ENCODE results near the gene NISCH.

Gene NISCH

DNA sequence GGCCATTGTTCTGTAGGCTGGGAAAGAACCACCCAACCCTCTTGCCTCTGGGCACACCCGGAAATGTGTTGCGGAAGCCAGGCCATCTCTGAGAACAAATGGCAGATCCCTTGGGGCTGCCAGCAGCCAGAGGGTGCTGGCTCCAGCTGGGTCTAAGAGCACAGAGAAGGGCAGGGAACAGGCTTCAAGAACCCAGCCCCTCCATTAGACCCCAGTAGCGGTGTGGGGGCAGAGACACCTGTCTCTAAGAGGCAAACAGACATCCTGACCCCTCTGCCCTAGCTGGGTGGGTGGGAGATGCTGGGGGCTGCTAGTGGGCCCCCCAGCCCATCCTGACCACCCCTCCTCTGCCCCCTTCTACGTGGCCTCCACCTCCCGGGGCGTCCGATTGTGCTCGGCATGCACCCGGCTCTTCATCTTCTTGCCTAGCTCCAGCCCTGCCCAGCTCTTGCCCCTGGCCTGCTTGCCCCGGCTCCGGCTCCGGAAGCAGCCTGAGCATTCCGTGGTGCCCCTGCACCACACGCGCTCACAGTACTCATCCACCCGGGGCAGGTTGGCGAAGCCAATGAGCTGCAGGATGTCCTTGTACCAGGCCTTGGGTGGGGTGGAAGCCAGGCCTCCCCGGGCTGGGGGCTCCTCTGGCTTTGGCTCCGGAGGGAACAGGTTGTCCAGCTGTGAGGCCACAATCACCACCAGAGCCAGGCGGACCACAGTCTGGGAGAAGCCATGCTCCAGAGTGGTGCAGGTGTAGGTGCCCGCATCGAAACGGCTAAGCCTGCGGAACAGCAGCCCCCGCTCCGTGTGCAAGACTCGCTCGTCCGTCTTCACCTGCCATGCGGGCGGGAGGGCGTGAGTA lies 19.9 kb upstream of the NISCH start:
- DNase-seq (ENCODE audit: low read depth, low spot score): no peak
- Histone ChIP-seq H3K4me1 (ENCODE audit: control insufficient read depth, insufficient read depth, low read length) (no peaks in the 10 kb centered on the region), H3K4me3 (ENCODE audit: low read length) (no peak overlapping the region), H3K27me3 (ENCODE audit: control insufficient read depth, insufficient read depth, low read length) (no peaks in the 10 kb centered on the region), H3K36me3 (ENCODE audit: control insufficient read depth, insufficient read depth, low read length) (no peaks in the 10 kb centered on the region), H3K9me3 (ENCODE audit: control insufficient read depth, insufficient read depth, low read length) (no peaks in the 10 kb centered on the region), H3K27ac (ENCODE audit: low read length) (no peak overlapping the region)
- no CpG with 5 or more reads among the region's 32 CpGs for WGBS (ENCODE audit: insufficient coverage, insufficient read length)

DNA sequence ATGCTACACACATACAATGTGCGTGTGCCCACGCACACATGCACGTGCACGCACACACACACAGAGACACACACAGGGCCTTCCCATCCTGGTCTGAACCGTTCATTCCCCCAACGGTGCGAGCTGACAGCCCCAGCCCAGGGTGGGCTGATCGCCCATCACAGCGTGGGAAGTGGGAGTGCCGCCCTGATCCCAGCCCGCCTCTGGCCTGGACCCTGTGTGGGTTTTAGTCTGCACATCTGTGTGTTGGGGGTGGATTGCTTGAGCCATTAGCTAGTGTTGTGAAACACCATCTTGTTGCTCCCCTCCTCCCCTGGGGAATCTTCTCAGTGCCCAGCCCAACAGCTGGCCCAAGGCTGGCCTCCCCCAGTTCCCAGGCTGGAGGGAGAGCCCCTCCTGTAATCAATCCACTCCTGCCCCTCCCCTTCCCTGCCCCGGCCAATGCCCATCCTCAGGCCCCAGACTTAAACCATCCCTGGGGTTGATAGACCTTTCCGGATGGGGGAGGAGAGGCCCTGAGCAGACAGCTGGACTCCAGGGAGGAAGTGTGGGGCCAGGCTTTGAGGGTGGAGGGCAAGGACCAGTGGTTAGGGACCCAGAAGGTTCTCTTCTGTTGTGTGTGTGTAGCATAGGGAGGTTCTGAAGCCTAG lies 18.8 kb upstream of the NISCH start:
- Histone ChIP-seq H3K9me3 (ENCODE audit: control insufficient read depth, insufficient read depth, low read length) (no peaks in the 10 kb centered on the region), H3K4me1 (ENCODE audit: control insufficient read depth, insufficient read depth, low read length) (no peaks in the 10 kb centered on the region), H3K4me3 (ENCODE audit: low read length) (no peak overlapping the region), H3K27me3 (ENCODE audit: control insufficient read depth, insufficient read depth, low read length) (no peaks in the 10 kb centered on the region), H3K36me3 (ENCODE audit: control insufficient read depth, insufficient read depth, low read length) (no peaks in the 10 kb centered on the region), H3K27ac (ENCODE audit: low read length) (no peak overlapping the region)
- WGBS (ENCODE audit: insufficient coverage, insufficient read length): no CpG with 5 or more reads among the region's 13 CpGs
- no peak for DNase-seq (ENCODE audit: low read depth, low spot score)

GRCh38 chr3:52437326-52438103 lies 17.9 kb upstream of the NISCH start:
- H3K27ac ChIP-seq (ENCODE audit: low read length): no peak overlapping the region
- no peaks in the 10 kb centered on the region for H3K36me3 ChIP-seq (ENCODE audit: control insufficient read depth, insufficient read depth, low read length)
- WGBS (ENCODE audit: insufficient coverage, insufficient read length): no CpG with 5 or more reads among the region's 15 CpGs
- no peak overlapping the region for H3K4me3 ChIP-seq (ENCODE audit: low read length)
- DNase-seq (ENCODE audit: low read depth, low spot score): no peak
- H3K27me3 ChIP-seq (ENCODE audit: control insufficient read depth, insufficient read depth, low read length): no peaks in the 10 kb centered on the region
- H3K9me3 ChIP-seq (ENCODE audit: control insufficient read depth, insufficient read depth, low read length): no peaks in the 10 kb centered on the region
- H3K4me1 ChIP-seq (ENCODE audit: control insufficient read depth, insufficient read depth, low read length): no peaks in the 10 kb centered on the region

DNA sequence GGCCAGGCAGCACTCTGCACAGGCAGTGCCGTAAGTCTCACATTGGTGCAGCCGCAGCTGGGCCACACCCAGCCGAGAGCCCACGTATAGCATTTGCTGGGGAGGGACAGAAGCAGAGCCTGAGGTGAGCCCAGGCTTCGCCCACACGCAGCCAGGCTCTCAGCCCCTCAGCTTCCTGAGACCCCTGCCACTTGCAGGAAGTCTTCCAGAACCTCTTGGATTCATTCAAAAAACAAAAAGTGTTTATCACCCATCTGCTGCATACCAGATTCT lies 17.4 kb upstream of the NISCH start:
- Histone ChIP-seq H3K4me3 (ENCODE audit: low read length) (no peak overlapping the region), H3K27ac (ENCODE audit: low read length) (no peak overlapping the region), H3K9me3 (ENCODE audit: control insufficient read depth, insufficient read depth, low read length) (no peaks in the 10 kb centered on the region), H3K4me1 (ENCODE audit: control insufficient read depth, insufficient read depth, low read length) (no peaks in the 10 kb centered on the region), H3K27me3 (ENCODE audit: control insufficient read depth, insufficient read depth, low read length) (no peaks in the 10 kb centered on the region), H3K36me3 (ENCODE audit: control insufficient read depth, insufficient read depth, low read length) (no peaks in the 10 kb centered on the region)
- no peak for DNase-seq (ENCODE audit: low read depth, low spot score)
- WGBS (ENCODE audit: insufficient coverage, insufficient read length): no CpG with 5 or more reads among the region's 6 CpGs

GRCh38 chr3:52438579-52439425 lies 16.6 kb upstream of the NISCH start:
- H3K4me3 ChIP-seq (ENCODE audit: low read length): no peak overlapping the region
- DNase-seq (ENCODE audit: low read depth, low spot score): no peak
- WGBS (ENCODE audit: insufficient coverage, insufficient read length): no CpG with 5 or more reads among the region's 9 CpGs
- H3K4me1 ChIP-seq (ENCODE audit: control insufficient read depth, insufficient read depth, low read length): no peaks in the 10 kb centered on the region
- no peaks in the 10 kb centered on the region for H3K9me3 ChIP-seq (ENCODE audit: control insufficient read depth, insufficient read depth, low read length)
- H3K27me3 ChIP-seq (ENCODE audit: control insufficient read depth, insufficient read depth, low read length): no peaks in the 10 kb centered on the region
- no peaks in the 10 kb centered on the region for H3K36me3 ChIP-seq (ENCODE audit: control insufficient read depth, insufficient read depth, low read length)
- H3K27ac ChIP-seq (ENCODE audit: low read length): no peak overlapping the region

GRCh38 chr3:52439426-52440248 lies 15.8 kb upstream of the NISCH start:
- Histone ChIP-seq H3K27ac (ENCODE audit: low read length) (no peak overlapping the region), H3K4me1 (ENCODE audit: control insufficient read depth, insufficient read depth, low read length) (peaks cover 2% of the 10 kb centered on the region), H3K9me3 (ENCODE audit: control insufficient read depth, insufficient read depth, low read length) (no peaks in the 10 kb centered on the region), H3K36me3 (ENCODE audit: control insufficient read depth, insufficient read depth, low read length) (no peaks in the 10 kb centered on the region), H3K4me3 (ENCODE audit: low read length) (no peak overlapping the region), H3K27me3 (ENCODE audit: control insufficient read depth, insufficient read depth, low read length) (no peaks in the 10 kb centered on the region)
- no peak for DNase-seq (ENCODE audit: low read depth, low spot score)
- no CpG with 5 or more reads among the region's 16 CpGs for WGBS (ENCODE audit: insufficient coverage, insufficient read length)

GRCh38 chr3:52440249-52440551 lies 15.2 kb upstream of the NISCH start:
- H3K27me3 ChIP-seq (ENCODE audit: control insufficient read depth, insufficient read depth, low read length): no peaks in the 10 kb centered on the region
- no peak overlapping the region for H3K27ac ChIP-seq (ENCODE audit: low read length)
- WGBS (ENCODE audit: insufficient coverage, insufficient read length): no CpG with 5 or more reads among the region's 12 CpGs
- H3K36me3 ChIP-seq (ENCODE audit: control insufficient read depth, insufficient read depth, low read length): no peaks in the 10 kb centered on the region
- H3K4me1 ChIP-seq (ENCODE audit: control insufficient read depth, insufficient read depth, low read length): peaks cover 4% of the 10 kb centered on the region
- H3K4me3 ChIP-seq (ENCODE audit: low read length): no peak overlapping the region
- no peaks in the 10 kb centered on the region for H3K9me3 ChIP-seq (ENCODE audit: control insufficient read depth, insufficient read depth, low read length)
- DNase-seq (ENCODE audit: low read depth, low spot score): no peak

GRCh38 chr3:52440671-52441070 lies 14.7 kb upstream of the NISCH start:
- Histone ChIP-seq H3K36me3 (ENCODE audit: control insufficient read depth, insufficient read depth, low read length) (no peaks in the 10 kb centered on the region), H3K27ac (ENCODE audit: low read length) (no peak overlapping the region)
- WGBS (ENCODE audit: insufficient coverage, insufficient read length): no CpG with 5 or more reads among the region's 14 CpGs

DNA sequence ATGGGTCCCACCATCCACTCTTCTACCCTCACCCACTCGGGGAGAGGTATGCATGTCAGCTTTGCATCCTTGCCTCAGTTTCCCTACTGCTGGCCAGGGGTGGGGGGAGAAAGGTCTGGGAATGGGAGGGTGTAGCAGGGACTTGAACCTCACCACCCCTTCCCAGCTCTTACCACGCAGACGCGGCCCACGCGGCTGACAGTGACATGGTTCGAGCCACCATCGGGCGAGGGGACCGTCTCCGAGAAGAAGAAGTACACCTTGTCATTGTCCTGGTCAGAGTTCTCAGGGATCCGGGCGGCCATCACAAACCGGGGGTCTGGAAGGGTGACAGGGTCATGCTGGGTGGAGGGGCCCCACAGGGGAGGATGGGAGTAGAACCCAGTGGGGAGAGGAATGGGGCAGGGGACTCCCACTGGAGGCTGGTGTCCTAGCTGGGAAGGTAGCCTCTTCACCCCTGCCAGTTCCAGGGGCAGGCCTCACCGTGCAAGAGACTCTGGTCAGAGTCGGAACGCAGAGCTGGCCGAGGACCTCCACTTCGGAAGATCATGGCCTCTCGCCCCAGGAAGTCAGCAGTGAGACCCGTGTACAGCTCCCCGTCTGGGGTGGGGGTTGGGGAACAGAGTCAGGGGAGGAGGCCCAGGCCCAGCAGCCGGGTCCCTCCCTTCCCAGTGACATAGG lies 14.2 kb upstream of the NISCH start:
- no CpG with 5 or more reads among the region's 23 CpGs for whole genome bisulfite sequencing (ENCODE audit: insufficient coverage, insufficient read length)
- no peak overlapping the region for H3K4me3 ChIP-seq (ENCODE audit: low read length)
- no peaks in the 10 kb centered on the region for H3K36me3 ChIP-seq (ENCODE audit: control insufficient read depth, insufficient read depth, low read length)
- no peaks in the 10 kb centered on the region for H3K27me3 ChIP-seq (ENCODE audit: control insufficient read depth, insufficient read depth, low read length)
- H3K4me1 ChIP-seq (ENCODE audit: control insufficient read depth, insufficient read depth, low read length): peaks cover 4% of the 10 kb centered on the region
- H3K27ac ChIP-seq (ENCODE audit: low read length): no peak overlapping the region
- no peaks in the 10 kb centered on the region for H3K9me3 ChIP-seq (ENCODE audit: control insufficient read depth, insufficient read depth, low read length)
- DNase-seq (ENCODE audit: low read depth, low spot score): no peak

More at GRCh38 chr3:52440671-52441070, 14.7 kb upstream of the NISCH start:
- Histone ChIP-seq H3K9me3 (ENCODE audit: control insufficient read depth, insufficient read depth, low read length) (no peaks in the 10 kb centered on the region), H3K27me3 (ENCODE audit: control insufficient read depth, insufficient read depth, low read length) (no peaks in the 10 kb centered on the region), H3K4me3 (ENCODE audit: low read length) (no peak overlapping the region), H3K4me1 (ENCODE audit: control insufficient read depth, insufficient read depth, low read length) (peaks cover 4% of the 10 kb centered on the region)
- no peak for DNase-seq (ENCODE audit: low read depth, low spot score)
